ENCODE results near the gene MFAP3.
"Not testable (repeated sequence)": the region's sequence is repeated elsewhere in the genome, so short reads cannot be mapped to it uniquely, and the experiment has no call there.

Gene MFAP3

DNA sequence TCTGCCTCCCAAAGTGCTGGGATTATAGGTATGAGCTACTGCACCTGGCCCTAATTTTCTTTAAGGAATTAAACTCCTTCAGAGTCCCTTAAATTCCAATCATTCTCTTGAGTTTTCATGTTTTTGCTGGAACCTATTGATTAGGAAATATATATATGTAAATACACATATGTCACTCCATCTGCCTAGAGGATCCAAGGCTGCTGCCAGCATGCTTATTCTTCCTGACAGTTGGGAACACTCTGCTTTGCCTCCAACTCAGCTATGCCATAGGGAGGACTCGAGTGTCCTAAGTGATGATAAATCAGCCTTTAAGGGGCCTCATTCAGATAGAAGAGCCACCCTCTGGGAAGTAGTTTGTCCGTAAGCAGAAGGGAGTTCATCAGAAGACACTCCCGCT lies 21.8 kb downstream of the MFAP3 start:
- Histone ChIP-seq H3K27ac (ENCODE audit: low read length) (no peak overlapping the region), H3K4me2 (ENCODE audit: insufficient read depth, low read length) (no peak overlapping the region), H3K4me3 (ENCODE audit: low read depth in 1 of 2, low read length in 2 of 2) (no peak overlapping the region), H3K4me1 (ENCODE audit: insufficient read depth, low read length) (peaks cover 24% of the 10 kb centered on the region), H4K20me1 (ENCODE audit: insufficient read depth, low read length) (no peaks in the 10 kb centered on the region), H3K9ac (ENCODE audit: low read depth, low read length) (no peak overlapping the region), H3K27me3 (ENCODE audit: insufficient read depth, low read length, poor library complexity) (no peaks in the 10 kb centered on the region), H2AFZ (ENCODE audit: low read depth, low read length) (no peak overlapping the region), H3K36me3 (ENCODE audit: insufficient read depth, low read length) (no peaks in the 10 kb centered on the region), H3K79me2 (ENCODE audit: insufficient read depth, low read length) (no peaks in the 10 kb centered on the region), H3K9me3 (ENCODE audit: insufficient read depth, low read length, severe bottlenecking) (no peaks in the 10 kb centered on the region)
- ATAC-seq (ENCODE audit: insufficient read depth, low read depth) (no peak), DNase-seq (no peak)
- TF ChIP-seq, protein P1, sequence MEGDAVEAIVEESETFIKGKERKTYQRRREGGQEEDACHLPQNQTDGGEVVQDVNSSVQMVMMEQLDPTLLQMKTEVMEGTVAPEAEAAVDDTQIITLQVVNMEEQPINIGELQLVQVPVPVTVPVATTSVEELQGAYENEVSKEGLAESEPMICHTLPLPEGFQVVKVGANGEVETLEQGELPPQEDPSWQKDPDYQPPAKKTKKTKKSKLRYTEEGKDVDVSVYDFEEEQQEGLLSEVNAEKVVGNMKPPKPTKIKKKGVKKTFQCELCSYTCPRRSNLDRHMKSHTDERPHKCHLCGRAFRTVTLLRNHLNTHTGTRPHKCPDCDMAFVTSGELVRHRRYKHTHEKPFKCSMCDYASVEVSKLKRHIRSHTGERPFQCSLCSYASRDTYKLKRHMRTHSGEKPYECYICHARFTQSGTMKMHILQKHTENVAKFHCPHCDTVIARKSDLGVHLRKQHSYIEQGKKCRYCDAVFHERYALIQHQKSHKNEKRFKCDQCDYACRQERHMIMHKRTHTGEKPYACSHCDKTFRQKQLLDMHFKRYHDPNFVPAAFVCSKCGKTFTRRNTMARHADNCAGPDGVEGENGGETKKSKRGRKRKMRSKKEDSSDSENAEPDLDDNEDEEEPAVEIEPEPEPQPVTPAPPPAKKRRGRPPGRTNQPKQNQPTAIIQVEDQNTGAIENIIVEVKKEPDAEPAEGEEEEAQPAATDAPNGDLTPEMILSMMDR (IDR thresholded peaks at IDR 0.05; ENCODE audit: borderline replicate concordance, extremely low read depth, low read length, poor library complexity, severe bottlenecking): no peak
- TF ChIP-seq EZH2 (IDR thresholded peaks at IDR 0.05; ENCODE audit: borderline replicate concordance, low read depth, low read length, severe bottlenecking): no peak

- Histone ChIP-seq H3K4me2 (ENCODE audit: insufficient read depth, low read length) (no peak overlapping the region), H3K9me3 (ENCODE audit: insufficient read depth, low read length, severe bottlenecking) (no peaks in the 10 kb centered on the region), H4K20me1 (ENCODE audit: insufficient read depth, low read length) (no peaks in the 10 kb centered on the region), H3K4me1 (ENCODE audit: insufficient read depth, low read length) (peaks cover 14% of the 10 kb centered on the region), H3K36me3 (ENCODE audit: insufficient read depth, low read length) (no peaks in the 10 kb centered on the region), H3K27me3 (ENCODE audit: insufficient read depth, low read length, poor library complexity) (no peaks in the 10 kb centered on the region), H2AFZ (ENCODE audit: low read depth, low read length) (no peak overlapping the region), H3K9ac (ENCODE audit: low read depth, low read length) (no peak overlapping the region), H3K27ac (ENCODE audit: low read length) (no peak overlapping the region), H3K79me2 (ENCODE audit: insufficient read depth, low read length) (no peaks in the 10 kb centered on the region), H3K4me3 (ENCODE audit: low read depth in 1 of 2, low read length in 2 of 2) (no peak overlapping the region)
- ATAC-seq (ENCODE audit: insufficient read depth, low read depth) (no peak), DNase-seq (no peak)
- TF ChIP-seq, protein P1 (IDR thresholded peaks at IDR 0.05; ENCODE audit: borderline replicate concordance, extremely low read depth, low read length, poor library complexity, severe bottlenecking): no peak
- TF ChIP-seq EZH2 (IDR thresholded peaks at IDR 0.05; ENCODE audit: borderline replicate concordance, low read depth, low read length, severe bottlenecking): no peak
Measured at GRCh38 chr5:154063372-154063771, 24.6 kb downstream of the MFAP3 start.

DNA sequence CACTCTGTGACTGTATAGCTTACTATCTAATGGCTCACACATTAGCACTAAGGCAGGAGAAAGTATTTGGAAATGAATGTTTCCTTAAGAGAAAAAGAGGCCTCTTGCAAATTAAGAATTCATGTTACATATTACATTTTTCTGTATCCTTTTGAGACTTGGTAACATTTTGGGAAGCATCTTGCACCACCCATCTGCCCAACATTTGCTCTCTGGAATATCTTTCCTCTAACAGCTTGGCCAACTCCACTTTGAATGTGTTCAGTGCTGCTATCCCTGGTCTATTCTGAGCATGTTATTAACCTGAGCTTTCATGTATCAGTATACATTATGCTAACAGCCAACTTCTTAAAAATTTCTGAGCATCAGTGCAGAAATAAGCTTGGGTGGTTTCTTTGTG lies 27.2 kb downstream of the MFAP3 start:
- Histone ChIP-seq H3K9me3 (ENCODE audit: insufficient read depth, low read length, severe bottlenecking) (no peaks in the 10 kb centered on the region), H3K27ac (ENCODE audit: low read length) (no peak overlapping the region), H3K4me2 (ENCODE audit: insufficient read depth, low read length) (no peak overlapping the region), H3K27me3 (ENCODE audit: insufficient read depth, low read length, poor library complexity) (no peaks in the 10 kb centered on the region), H3K9ac (ENCODE audit: low read depth, low read length) (no peak overlapping the region), H3K36me3 (ENCODE audit: insufficient read depth, low read length) (no peaks in the 10 kb centered on the region), H3K79me2 (ENCODE audit: insufficient read depth, low read length) (no peaks in the 10 kb centered on the region), H4K20me1 (ENCODE audit: insufficient read depth, low read length) (no peaks in the 10 kb centered on the region), H3K4me3 (ENCODE audit: low read depth in 1 of 2, low read length in 2 of 2) (no peak overlapping the region), H3K4me1 (ENCODE audit: insufficient read depth, low read length) (no peaks in the 10 kb centered on the region), H2AFZ (ENCODE audit: low read depth, low read length) (no peak overlapping the region)
- ATAC-seq (ENCODE audit: insufficient read depth, low read depth): no peak
- no peak for DNase-seq
- no peak for TF ChIP-seq EZH2 (IDR thresholded peaks at IDR 0.05; ENCODE audit: borderline replicate concordance, low read depth, low read length, severe bottlenecking)
- TF ChIP-seq, protein P1 (IDR thresholded peaks at IDR 0.05; ENCODE audit: borderline replicate concordance, extremely low read depth, low read length, poor library complexity, severe bottlenecking): no peak

- not testable (repeated sequence) for H3K9ac ChIP-seq (ENCODE audit: low read depth, low read length); DNase-seq; H4K20me1 ChIP-seq (ENCODE audit: insufficient read depth, low read length); H3K36me3 ChIP-seq (ENCODE audit: insufficient read depth, low read length); H3K9me3 ChIP-seq (ENCODE audit: insufficient read depth, low read length, severe bottlenecking); H3K27ac ChIP-seq (ENCODE audit: low read length); H3K4me2 ChIP-seq (ENCODE audit: insufficient read depth, low read length); H3K4me3 ChIP-seq (ENCODE audit: low read depth in 1 of 2, low read length in 2 of 2); H2AFZ ChIP-seq (ENCODE audit: low read depth, low read length); H3K79me2 ChIP-seq (ENCODE audit: insufficient read depth, low read length); H3K27me3 ChIP-seq (ENCODE audit: insufficient read depth, low read length, poor library complexity); ATAC-seq (ENCODE audit: insufficient read depth, low read depth)
- H3K4me1 ChIP-seq (ENCODE audit: insufficient read depth, low read length): peaks cover 11% of the 10 kb centered on the region
Measured at GRCh38 chr5:154069854-154070253, 31.1 kb downstream of the MFAP3 start.
